GM19238 (cell line): ENCODE data around the gene NPY4R.
"Not testable (repeated sequence)": the region's sequence is repeated elsewhere in the genome, so short reads cannot be mapped to it uniquely, and the experiment has no call there.

Experiments
- DNase-seq: peaks from one replicate; pipeline ENCODE4 v3.0.0; 2011; ENCODE audit warnings: low spot score; ENCODE audit not compliant: insufficient read length

The NPY4R gene

DNA sequence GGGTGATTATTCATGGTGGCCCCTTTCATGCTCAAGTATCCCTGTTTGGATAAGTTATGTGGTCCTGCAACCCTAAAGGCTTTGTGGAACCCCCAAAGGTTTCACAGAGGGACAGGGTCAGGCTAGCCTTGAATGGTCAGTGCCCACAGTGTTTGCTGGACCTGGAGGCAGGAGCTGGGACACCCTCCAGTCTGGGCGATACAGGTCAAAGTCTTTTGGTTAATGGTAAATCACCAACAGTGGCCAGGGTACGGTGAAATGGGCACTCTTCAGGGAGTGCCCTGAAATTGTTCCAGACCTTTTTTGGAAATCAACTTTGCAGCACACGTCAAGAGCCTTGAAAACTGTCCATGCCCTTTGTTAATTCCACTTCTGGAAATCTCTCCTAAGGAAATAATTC is 8.7 kb downstream of the NPY4R start:
- not testable (repeated sequence) for DNase-seq

DNA sequence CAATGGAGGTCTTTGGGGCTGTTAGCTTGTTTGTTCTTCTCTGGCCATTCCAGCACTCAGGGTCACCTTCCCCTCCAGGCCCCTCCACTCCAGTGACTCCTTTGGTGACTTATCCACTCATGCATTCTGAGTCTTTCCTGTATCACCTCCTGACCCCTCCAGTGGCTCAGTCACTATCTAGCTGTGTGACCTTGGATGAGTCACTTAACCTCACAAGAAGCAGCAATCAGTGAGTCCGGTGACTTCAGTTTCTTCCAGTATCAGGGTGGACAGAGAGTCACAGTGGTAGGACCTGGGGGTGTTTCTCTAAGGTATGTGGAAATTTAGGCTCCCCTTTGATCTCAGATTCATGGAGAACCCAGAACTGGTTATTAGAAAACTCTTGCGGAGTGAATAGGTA is 9.8 kb downstream of the NPY4R start:
- not testable (repeated sequence) for DNase-seq

DNA sequence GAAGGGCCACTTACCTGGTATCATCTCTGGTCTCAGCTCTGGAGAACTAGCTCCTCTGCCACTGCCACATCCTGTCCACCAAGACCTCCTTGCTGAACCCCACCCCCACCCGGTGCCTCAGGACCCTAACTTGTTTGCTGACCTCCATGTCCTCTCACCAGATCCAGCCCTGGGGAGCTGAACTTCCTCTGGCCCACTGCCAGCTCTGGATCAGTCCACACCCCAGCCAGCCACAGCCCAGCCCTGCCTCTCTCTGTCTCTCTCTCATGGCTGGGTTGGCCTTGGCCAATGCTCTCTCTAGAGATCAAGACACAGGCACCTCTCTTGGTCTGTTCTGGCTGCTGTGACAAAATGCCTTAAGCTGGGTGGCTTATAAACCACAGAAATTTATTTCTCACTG is 14.4 kb downstream of the NPY4R start:
- not testable (repeated sequence) for DNase-seq

DNA sequence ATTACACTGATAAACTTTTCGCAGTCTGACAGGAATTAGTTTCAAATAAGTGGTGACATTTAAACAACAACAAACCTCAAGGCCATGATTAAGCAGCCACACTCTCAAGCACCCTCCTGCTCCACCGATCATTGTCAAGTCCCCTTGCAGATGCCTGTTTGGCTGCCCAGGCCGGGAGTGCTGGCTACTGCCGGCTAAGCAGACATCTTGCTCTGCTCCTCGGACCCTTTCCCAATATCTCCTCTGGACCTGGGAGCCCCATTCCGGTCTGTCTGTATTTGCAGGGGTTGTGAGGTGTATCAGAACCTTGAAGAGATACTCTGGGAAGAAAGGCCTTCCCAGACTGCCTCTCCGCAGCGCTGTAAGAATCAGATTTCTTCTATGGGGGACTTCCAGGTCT is 14.9 kb downstream of the NPY4R start:
- DNase-seq, result not testable (repeated sequence)

DNA sequence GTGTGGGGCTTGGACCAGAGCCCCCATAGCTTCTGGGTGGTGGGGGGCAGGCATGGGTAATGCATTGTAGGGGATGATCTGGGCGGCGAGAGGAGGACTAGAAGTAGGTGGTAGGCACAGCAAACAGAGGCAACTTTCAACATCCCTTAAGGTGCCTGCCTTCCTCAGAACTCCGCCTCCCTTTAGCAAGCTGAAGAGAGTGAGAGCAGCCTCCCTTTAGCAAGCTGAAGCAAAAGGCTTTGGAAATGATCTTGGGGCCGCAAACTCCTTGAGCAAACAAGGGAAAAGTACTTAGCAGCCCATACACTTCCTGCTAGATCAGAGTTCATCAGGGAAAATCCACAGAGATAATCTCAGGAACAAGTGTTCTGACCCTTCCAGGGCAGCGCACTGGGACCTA is 18.3 kb downstream of the NPY4R start:
- DNase-seq, result not testable (repeated sequence)

DNA sequence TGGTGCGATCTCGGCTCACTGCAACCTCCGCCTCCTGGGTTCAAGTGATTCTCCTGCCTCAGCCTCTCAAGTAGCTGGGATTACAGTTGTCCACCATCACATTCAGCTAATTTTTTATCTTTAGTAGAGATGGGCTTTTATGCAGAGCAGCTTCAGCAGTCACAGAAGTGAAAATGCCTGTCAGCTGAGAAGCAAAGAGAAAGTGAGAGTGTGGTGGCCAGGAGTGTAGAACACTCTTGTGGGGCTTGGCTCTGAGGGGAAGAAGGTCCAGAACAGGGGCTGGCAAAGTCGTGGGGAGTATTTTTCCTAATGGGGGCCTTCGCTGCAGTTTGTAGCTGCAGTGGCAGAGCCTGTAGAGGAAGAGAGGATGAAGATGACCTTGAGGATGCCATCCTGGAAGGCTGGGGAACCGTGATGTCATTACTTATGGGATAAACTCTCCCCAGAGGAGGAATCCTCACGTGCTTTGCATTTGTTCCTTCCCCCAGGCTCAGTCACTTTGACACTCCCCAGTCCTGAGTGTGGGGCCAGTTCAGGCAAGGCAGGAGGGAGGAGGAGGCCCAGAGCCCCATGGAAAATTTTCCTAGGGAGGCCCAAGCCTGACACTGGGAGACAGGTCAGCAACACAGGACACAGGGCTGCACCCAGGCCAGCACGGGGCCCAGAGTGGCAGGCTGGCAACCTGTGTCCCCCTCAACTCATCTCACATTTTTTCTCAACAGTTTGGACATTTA is 20.2 kb downstream of the NPY4R start:
- not testable (repeated sequence) for DNase-seq

DNA sequence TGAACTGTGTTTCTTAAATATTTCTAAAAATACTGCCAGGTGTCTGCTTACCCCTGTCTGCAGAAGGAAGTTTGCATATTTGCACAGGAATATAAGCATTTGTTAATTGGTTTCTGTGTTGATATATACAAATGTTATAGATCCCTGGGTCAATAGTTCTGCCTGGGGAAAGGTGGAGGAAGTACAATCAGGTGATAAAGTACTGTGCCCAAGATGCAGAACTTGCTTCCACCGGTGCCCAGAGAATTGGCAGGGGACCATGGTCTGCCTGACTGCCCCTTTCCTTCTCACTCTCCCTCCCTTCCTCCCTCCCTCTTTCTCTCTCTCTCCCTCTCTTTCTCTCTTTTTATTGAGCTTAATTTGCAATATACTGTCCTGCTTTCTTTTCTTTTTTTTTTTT is 22.3 kb downstream of the NPY4R start:
- DNase-seq, result not testable (repeated sequence)

DNA sequence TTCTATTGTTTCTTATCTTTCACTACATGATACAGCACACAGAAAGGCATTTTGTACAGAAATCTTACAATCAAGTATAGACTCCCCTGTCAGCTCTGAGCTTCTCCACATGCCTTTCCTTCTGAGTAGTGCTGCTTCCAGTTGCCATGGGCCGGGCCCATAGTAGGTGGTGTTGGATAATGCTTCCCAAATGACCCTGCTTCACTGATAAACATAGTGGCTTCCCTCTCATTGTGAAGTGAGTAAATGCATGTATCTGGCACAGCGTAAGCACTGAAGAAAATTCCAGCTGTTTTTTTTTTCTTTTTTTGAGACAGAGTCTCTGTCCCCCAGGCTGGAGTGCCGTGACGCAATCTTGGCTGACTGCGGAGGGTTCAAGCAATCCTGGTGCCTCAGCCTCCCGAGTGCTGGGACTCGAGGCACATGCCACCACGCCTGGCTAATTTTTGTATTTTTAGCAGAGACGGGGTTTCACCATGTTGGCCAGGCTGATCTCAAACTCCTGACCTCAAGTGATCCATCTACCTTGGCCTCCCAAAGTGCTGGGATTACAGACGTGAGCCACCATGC is 23.0 kb downstream of the NPY4R start:
- DNase-seq, result not testable (repeated sequence)

DNA sequence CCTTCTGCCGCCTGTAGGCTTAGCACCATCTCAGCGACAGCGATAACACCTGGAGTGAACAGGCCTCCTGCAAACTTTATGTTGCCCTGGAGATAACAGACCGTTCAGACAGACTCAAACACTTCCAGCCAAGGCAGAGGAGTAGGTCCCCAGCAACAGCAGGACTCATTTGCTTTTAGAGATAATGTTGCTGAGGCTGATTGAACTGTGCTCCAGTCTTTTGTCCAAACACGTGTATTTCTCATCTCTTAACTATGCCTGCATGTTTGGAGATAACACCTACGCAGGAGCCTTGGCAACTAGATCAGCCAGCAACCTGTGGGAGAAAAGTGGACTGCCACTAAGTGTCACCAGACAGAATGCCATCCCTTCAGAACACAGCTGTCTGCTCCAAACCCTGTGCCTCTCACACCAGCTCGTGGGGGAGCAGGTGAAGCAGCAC is 23.9 kb downstream of the NPY4R start:
- not testable (repeated sequence) for DNase-seq

DNA sequence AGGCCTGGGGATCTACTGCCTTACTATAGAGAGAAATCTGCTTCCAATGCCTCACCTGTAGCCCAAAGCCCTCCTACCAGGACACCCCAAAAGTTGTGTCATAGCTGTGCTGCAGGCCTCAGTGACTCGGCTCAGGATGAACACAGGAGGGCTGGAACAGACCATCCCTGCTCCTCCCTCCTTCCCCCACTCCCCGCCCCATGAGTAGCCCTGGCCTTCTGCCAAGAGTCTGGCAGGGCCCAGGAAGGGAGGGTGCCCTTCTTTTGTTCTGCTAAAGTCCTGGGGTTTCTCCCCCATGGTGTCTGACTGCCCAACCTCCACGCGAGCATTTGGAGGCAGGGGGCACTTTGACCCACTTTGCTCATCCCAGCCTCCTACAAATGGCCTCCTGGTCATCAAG is 24.8 kb downstream of the NPY4R start:
- not testable (repeated sequence) for DNase-seq

DNA sequence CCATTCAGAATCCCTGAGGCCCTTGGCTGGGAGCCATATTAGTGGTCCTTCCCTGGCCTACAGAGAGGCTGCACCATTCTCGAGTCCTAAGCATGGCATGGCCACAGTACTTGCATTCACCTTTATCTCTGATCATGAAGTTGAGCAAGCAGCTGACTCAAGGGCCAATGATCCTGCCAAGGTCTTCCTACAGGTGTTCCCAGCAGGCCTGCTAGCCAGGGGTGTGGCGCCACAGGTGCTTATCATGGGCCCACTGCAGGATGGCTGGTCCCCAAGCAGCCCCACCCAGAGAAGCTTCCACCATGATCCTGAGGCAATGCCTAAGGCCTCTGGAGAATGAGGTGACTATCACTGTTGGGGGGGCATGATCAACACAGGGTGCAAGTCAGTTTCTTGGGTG is 42.2 kb downstream of the NPY4R start:
- DNase-seq, result not testable (repeated sequence)

DNA sequence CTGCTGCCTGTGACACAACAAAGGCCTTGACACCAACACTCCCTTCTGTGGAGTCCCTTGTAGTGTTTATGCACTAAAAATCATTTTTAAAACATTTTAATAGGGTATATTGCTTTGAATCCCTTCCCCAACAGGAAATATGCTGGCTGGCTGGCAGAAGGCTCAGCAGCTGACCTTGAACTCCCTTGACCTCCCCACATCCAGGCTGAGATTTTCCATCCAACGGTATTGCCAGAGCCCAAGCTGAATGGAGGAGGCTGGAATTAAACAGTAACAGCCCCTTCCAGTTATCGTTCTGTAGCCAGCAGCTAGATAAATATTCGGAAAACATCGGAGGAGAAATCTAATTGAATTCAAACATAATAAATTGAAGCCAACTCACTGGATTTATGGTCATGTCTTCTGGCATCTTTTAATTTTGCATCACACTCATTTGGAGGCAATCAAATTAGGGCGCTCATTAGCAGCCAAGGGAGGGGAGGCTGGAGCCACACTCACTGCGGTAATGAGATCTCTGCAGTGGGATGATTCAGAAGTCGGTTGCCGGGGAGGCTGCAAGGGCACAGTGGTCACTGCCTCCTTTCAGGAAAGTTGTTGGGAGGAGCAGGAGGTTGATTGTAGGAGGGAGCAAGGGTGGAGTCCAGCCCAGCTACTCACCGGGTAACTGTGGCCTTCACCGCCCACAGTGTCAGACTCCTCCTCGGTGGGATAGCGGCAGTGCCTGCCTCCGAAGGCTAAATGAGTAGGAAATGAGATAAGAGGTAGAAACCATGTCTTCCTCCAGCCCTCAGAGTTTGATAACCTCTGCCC is 46.0 kb downstream of the NPY4R start:
- not testable (repeated sequence) for DNase-seq

DNA sequence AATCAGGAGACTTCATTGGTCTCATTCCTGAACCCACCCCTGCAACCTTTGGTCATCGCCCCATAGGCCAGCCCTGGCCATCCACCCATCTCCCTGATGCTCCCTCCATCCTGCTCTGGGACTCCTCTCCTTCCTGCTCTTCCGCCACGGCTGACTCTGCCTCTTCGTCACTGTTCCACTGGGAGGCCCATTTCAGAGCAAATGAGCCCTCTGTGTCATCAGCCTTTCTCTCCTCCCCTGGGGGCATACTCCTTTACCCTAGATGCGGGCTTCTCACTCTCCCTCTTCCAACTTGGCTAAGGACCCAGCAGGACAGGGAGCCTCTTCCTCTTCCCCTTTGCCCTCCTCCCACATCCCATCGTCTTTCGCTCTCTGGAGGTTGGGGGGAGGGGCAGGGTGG is 47.5 kb downstream of the NPY4R start:
- DNase-seq, result not testable (repeated sequence)

DNA sequence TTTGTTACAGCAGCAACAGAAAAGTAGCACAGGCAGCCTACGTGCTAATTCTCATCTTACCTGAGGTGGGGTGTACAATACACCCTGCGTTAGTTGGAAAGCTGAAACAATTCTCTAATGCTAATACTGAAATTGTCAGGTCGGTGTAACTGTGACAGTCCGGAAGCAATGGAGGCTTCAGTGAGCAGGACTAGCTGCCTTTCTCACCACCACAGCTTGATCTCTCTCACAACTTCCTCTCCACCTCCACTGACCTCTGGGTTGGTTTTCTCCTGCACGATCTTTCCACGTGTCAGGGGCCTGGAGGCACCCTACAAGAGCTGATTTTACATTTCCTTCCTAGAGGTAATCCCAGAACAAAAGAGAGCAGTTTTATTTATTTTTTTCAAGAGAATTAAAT is 50.5 kb downstream of the NPY4R start:
- not testable (repeated sequence) for DNase-seq

DNA sequence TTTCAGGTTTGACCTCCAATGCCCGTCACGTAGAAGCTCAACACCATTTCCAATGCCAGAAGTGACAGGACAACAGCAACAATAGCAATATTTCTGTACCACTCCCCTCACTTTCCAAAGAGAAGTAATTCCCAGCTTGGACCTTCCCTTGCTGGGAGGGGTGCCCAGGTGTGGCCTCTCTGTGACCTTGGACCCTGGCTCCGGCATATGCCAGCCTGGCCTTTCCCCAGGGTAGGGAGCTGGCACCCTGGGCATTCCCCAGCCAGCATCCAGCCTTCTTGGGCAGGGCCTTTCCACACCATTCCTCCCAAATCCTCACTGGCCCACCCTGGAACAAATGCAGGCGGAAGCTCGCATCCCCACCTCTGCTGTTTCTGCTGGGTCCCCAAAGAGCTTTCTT is 53.1 kb downstream of the NPY4R start:
- DNase-seq, result not testable (repeated sequence)

DNA sequence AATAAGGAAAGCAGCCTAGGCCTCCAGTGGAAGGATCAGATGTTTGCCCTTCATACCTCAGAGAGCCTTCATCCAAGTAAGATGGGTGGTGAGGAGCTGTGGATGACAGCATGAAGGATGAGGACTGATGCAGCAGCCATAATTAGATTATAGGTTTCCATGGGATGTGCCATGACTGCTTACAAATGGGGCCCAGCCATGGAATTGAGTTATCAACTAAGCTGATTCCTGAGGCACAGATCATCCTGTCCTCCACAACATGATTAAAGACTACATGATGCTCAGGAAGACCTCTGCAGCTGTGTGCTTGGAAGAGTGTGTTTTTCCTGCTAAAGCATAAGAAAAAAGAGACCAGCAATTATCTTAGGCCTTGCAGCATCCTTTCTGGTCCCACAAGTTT is 54.6 kb downstream of the NPY4R start:
- DNase-seq, result not testable (repeated sequence)
